ENCODE results near the gene TMPRSS4. TPM values are rescaled to one million over a fixed set of nuclear protein-coding genes. Genes with fewer than 3 reads are reported as not detected.

Gene TMPRSS4
- total and polyA plus RNA-seq, 2 of the 13 experiments (the other 11 are each of a cell fraction or from before 2014, with no cell fraction given) = 0.32 TPM; not detected in 1

DNA sequence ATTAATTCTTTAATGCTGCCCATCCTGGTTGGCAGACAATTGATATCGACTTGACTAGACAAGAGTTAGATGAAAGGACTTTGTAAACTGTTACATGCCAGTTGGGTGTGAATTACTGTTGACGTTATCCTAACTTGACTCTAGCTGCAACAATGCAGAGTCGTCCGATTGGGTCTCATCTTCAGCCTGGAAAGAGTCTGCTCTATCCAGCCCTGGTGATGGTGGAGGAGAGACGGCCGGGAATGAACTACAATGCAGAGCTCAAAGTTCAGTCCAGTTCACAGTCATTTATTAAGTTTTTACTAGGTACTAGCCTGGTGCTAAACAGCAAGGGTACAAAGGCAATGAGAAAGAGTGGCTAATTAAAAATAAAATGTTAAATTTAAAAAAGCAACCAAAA is 14.8 kb downstream of the TMPRSS4 start (continued):
- TF ChIP-seq PAXIP1 (CRISPR knock-in tag; conservative IDR thresholded peaks at IDR 0.05) (0 out of 2 replicates have a peak, but pooled peaks have one; percentile 27), TBX2 (CRISPR knock-in tag; IDR thresholded peaks at IDR 0.05; ENCODE audit: borderline replicate concordance) (no peak), SP140L (CRISPR knock-in tag; IDR thresholded peaks at IDR 0.05; ENCODE audit: borderline replicate concordance) (no peak), NKX3-1 (CRISPR knock-in tag; IDR thresholded peaks at IDR 0.05) (no peak), ZFP62 (CRISPR knock-in tag; IDR thresholded peaks at IDR 0.05) (no peak), CSRNP1 (CRISPR knock-in tag; IDR thresholded peaks at IDR 0.05) (no peak), CHD4 (IDR thresholded peaks at IDR 0.05; ENCODE audit: borderline replicate concordance, low read length) (no peak), ASH2L (IDR thresholded peaks at IDR 0.05; ENCODE audit: insufficient read length, low read depth, low read length) (peak; percentile 11), MYC (CRISPR knock-in tag; IDR thresholded peaks at IDR 0.05; ENCODE audit: borderline replicate concordance) (no peak), POLR2AphosphoS5 (IDR thresholded peaks at IDR 0.05; ENCODE audit: low read depth, low read length) (no peak), SRY (CRISPR knock-in tag; IDR thresholded peaks at IDR 0.05) (no peak), ELF4 (CRISPR knock-in tag; IDR thresholded peaks at IDR 0.05; ENCODE audit: borderline replicate concordance) (no peak), KDM5B (CRISPR knock-in tag; IDR thresholded peaks at IDR 0.05; ENCODE audit: borderline replicate concordance) (no peak), ARNT (IDR thresholded peaks at IDR 0.05) (no peak), SNAPC2 (CRISPR knock-in tag; IDR thresholded peaks at IDR 0.05) (no peak)
- TF ChIP-seq, protein P1, sequence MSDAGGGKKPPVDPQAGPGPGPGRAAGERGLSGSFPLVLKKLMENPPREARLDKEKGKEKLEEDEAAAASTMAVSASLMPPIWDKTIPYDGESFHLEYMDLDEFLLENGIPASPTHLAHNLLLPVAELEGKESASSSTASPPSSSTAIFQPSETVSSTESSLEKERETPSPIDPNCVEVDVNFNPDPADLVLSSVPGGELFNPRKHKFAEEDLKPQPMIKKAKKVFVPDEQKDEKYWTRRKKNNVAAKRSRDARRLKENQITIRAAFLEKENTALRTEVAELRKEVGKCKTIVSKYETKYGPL (CRISPR knock-in tag; IDR thresholded peaks at IDR 0.05) = no peak
- TF ChIP-seq, protein P2, sequence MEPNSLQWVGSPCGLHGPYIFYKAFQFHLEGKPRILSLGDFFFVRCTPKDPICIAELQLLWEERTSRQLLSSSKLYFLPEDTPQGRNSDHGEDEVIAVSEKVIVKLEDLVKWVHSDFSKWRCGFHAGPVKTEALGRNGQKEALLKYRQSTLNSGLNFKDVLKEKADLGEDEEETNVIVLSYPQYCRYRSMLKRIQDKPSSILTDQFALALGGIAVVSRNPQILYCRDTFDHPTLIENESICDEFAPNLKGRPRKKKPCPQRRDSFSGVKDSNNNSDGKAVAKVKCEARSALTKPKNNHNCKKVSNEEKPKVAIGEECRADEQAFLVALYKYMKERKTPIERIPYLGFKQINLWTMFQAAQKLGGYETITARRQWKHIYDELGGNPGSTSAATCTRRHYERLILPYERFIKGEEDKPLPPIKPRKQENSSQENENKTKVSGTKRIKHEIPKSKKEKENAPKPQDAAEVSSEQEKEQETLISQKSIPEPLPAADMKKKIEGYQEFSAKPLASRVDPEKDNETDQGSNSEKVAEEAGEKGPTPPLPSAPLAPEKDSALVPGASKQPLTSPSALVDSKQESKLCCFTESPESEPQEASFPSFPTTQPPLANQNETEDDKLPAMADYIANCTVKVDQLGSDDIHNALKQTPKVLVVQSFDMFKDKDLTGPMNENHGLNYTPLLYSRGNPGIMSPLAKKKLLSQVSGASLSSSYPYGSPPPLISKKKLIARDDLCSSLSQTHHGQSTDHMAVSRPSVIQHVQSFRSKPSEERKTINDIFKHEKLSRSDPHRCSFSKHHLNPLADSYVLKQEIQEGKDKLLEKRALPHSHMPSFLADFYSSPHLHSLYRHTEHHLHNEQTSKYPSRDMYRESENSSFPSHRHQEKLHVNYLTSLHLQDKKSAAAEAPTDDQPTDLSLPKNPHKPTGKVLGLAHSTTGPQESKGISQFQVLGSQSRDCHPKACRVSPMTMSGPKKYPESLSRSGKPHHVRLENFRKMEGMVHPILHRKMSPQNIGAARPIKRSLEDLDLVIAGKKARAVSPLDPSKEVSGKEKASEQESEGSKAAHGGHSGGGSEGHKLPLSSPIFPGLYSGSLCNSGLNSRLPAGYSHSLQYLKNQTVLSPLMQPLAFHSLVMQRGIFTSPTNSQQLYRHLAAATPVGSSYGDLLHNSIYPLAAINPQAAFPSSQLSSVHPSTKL (CRISPR knock-in tag; IDR thresholded peaks at IDR 0.05) = peak; percentile 44; the same call in 1 of the 2 replicates
- TF ChIP-seq, protein P3, sequence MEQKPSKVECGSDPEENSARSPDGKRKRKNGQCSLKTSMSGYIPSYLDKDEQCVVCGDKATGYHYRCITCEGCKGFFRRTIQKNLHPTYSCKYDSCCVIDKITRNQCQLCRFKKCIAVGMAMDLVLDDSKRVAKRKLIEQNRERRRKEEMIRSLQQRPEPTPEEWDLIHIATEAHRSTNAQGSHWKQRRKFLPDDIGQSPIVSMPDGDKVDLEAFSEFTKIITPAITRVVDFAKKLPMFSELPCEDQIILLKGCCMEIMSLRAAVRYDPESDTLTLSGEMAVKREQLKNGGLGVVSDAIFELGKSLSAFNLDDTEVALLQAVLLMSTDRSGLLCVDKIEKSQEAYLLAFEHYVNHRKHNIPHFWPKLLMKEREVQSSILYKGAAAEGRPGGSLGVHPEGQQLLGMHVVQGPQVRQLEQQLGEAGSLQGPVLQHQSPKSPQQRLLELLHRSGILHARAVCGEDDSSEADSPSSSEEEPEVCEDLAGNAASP (CRISPR knock-in tag; IDR thresholded peaks at IDR 0.05; ENCODE audit: borderline replicate concordance) = peak; percentile 70; the same call in 1 of the 2 replicates
- TF ChIP-seq, protein P4, sequence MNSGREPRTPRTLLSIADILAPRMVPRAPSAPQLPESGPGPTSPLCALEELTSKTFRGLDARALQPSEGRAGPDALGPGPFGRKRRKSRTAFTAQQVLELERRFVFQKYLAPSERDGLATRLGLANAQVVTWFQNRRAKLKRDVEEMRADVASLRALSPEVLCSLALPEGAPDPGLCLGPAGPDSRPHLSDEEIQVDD (CRISPR knock-in tag; IDR thresholded peaks at IDR 0.05; ENCODE audit: borderline replicate concordance) = no peak

Data from HepG2 (cell line).